ENCODE measurements around the gene IMP4.

IMP4 gene

GRCh38 chr2:130334026-130334425 is 8.7 kb upstream of the IMP4 start:
- Histone ChIP-seq H4K20me1 (ENCODE audit: insufficient read depth, low read length) (no peaks in the 10 kb centered on the region), H3K4me2 (ENCODE audit: low read length) (no peak overlapping the region), H3K36me3 (replicated peaks; ENCODE audit: low read depth, low read length) (peaks cover 7% of the 10 kb centered on the region), H3K79me2 (ENCODE audit: low read length) (no peaks in the 10 kb centered on the region), H3K27ac (ENCODE audit: low read length) (no peak overlapping the region), H3K9me3 (ENCODE audit: insufficient read depth, low read length) (no peaks in the 10 kb centered on the region), H3K27me3 (ENCODE audit: low read depth, low read length) (peaks cover 16% of the 10 kb centered on the region), H3K4me3 (ENCODE audit: low read length) (no peak overlapping the region), H3K4me1 (ENCODE audit: low read length) (peaks cover 4% of the 10 kb centered on the region), H2AFZ (ENCODE audit: low read depth, low read length) (no peak overlapping the region), H3K9ac (ENCODE audit: low read length) (no peak overlapping the region)
- TF ChIP-seq CTCF (IDR thresholded peaks at IDR 0.05; ENCODE audit: low read depth, low read length) (no peak), EZH2phosphoT487 (IDR thresholded peaks at IDR 0.05; ENCODE audit: low read depth) (no peak)

GRCh38 chr2:130335226-130335625 is 7.5 kb upstream of the IMP4 start:
- TF ChIP-seq EZH2phosphoT487 (IDR thresholded peaks at IDR 0.05; ENCODE audit: low read depth) (no peak), CTCF (IDR thresholded peaks at IDR 0.05; ENCODE audit: low read depth, low read length) (no peak)
- Histone ChIP-seq H4K20me1 (ENCODE audit: insufficient read depth, low read length) (no peaks in the 10 kb centered on the region), H3K9me3 (ENCODE audit: insufficient read depth, low read length) (no peaks in the 10 kb centered on the region), H3K4me3 (ENCODE audit: low read length) (no peak overlapping the region), H3K36me3 (replicated peaks; ENCODE audit: low read depth, low read length) (peaks cover 7% of the 10 kb centered on the region), H3K27ac (ENCODE audit: low read length) (no peak overlapping the region), H3K27me3 (ENCODE audit: low read depth, low read length) (peaks cover 10% of the 10 kb centered on the region), H2AFZ (ENCODE audit: low read depth, low read length) (no peak overlapping the region), H3K4me2 (ENCODE audit: low read length) (no peak overlapping the region), H3K9ac (ENCODE audit: low read length) (no peak overlapping the region), H3K4me1 (ENCODE audit: low read length) (peaks cover 4% of the 10 kb centered on the region), H3K79me2 (ENCODE audit: low read length) (no peaks in the 10 kb centered on the region)

- Histone ChIP-seq H4K20me1 (ENCODE audit: insufficient read depth, low read length) (no peaks in the 10 kb centered on the region), H3K9ac (ENCODE audit: low read length) (no peak overlapping the region), H2AFZ (ENCODE audit: low read depth, low read length) (no peak overlapping the region), H3K36me3 (replicated peaks; ENCODE audit: low read depth, low read length) (peaks cover 7% of the 10 kb centered on the region), H3K79me2 (ENCODE audit: low read length) (no peaks in the 10 kb centered on the region), H3K9me3 (ENCODE audit: insufficient read depth, low read length) (no peaks in the 10 kb centered on the region), H3K27ac (ENCODE audit: low read length) (no peak overlapping the region), H3K4me1 (ENCODE audit: low read length) (peaks cover 8% of the 10 kb centered on the region), H3K27me3 (ENCODE audit: low read depth, low read length) (peaks cover 3% of the 10 kb centered on the region), H3K4me3 (ENCODE audit: low read length) (no peak overlapping the region), H3K4me2 (ENCODE audit: low read length) (no peak overlapping the region)
- no peak for TF ChIP-seq EZH2phosphoT487 (IDR thresholded peaks at IDR 0.05; ENCODE audit: low read depth)
- TF ChIP-seq CTCF (IDR thresholded peaks at IDR 0.05; ENCODE audit: low read depth, low read length) = no peak
These were observed 6.4 kb upstream of the IMP4 start for GRCh38 chr2:130336150-130336876.

GRCh38 chr2:130336877-130337734 is 5.6 kb upstream of the IMP4 start:
- Histone ChIP-seq H3K4me3 (ENCODE audit: low read length) (no peak overlapping the region), H3K9ac (ENCODE audit: low read length) (no peak overlapping the region), H3K4me2 (ENCODE audit: low read length) (no peak overlapping the region)

More at GRCh38 chr2:130336877-130337734, 5.6 kb upstream of the IMP4 start:
- Histone ChIP-seq H3K27me3 (ENCODE audit: low read depth, low read length) (no peaks in the 10 kb centered on the region), H3K4me1 (ENCODE audit: low read length) (peaks cover 9% of the 10 kb centered on the region), H3K9me3 (ENCODE audit: insufficient read depth, low read length) (no peaks in the 10 kb centered on the region), H3K27ac (ENCODE audit: low read length) (no peak overlapping the region), H3K36me3 (replicated peaks; ENCODE audit: low read depth, low read length) (peaks cover 7% of the 10 kb centered on the region), H2AFZ (ENCODE audit: low read depth, low read length) (no peak overlapping the region), H4K20me1 (ENCODE audit: insufficient read depth, low read length) (no peaks in the 10 kb centered on the region), H3K79me2 (ENCODE audit: low read length) (no peaks in the 10 kb centered on the region)
- no peak for TF ChIP-seq CTCF (IDR thresholded peaks at IDR 0.05; ENCODE audit: low read depth, low read length)
- TF ChIP-seq EZH2phosphoT487 (IDR thresholded peaks at IDR 0.05; ENCODE audit: low read depth) = no peak
